GM18858 (cell line): Measurements from ENCODE around the gene BTAF1.

Experiments used
- ATAC-seq: cut with Tn5 transposase; IDR thresholded peaks from one replicate; pipeline ENCODE4 v1.9.1; 2021; ENCODE audit not compliant: unreplicated experiment

The BTAF1 gene

DNA sequence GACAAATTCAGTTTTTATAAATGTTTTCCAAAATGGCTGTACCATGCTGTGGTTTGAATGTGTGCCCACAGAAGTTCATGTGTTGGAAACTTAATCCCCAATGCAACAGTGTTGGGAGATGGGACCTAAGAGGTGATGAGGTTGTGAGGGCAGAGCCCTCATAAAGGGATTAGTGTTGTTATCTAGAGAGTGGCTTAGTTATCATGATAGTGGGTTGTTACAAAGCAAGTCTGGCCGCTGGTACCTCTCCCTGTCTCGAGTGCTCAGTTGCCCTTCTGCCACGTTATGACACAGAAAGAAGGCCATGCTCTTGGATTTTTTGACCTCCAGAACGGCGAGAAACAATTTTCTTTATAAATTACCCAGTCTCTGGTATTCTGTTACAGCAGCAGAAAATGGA, 119.0 kb downstream of the BTAF1 start:
- no peak for ATAC-seq

DNA sequence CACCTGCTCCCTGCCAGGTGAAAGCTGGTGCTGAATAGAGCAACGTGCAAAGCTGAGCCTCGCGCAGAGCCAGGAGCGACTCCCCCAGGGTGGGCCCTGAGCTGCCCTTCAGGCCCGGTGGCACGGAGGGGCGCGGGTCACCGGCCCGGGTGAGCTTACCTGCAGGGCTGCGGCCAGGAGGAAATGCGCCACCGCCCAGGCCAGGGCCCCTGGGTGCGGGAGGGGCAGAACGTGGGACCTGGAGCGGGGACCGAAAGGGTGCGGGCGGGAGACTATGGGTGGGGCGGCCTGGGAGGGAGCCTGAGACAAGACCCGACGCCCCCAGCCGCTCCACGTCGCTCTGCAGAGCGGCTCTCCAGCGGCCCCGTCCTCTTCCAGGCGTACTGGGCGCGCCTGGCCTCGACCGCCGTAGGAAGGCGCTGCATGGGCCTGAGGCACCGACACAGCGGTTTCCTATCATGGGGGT, 122.1 kb downstream of the BTAF1 start:
- ATAC-seq = no peak

GRCh38 chr10:92047215-92047614, 123.6 kb downstream of the BTAF1 start:
- ATAC-seq = no peak

- no peak for ATAC-seq
Observed at GRCh38 chr10:92052088-92052487, 128.5 kb downstream of the BTAF1 start.

DNA sequence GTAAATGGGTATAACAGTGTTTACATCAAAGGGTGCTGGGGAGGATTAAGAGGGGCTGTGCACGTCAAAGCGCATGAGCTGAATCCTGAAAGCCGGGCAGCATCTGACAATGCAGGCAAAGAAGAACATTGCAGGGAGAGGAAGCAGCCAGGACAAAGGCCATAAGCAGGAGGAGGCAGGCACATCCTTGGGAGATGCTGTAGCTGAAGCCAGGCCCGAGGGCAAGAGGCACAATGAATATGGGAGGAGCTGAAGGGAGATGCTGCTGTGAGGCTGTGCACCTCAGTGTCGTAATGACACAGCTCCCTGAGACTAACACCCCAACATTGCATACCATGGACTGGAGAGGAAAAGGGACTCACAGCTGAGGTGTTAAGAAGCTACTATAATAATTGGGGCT, 129.2 kb downstream of the BTAF1 start:
- ATAC-seq = no peak

- no peak for ATAC-seq
Observed at GRCh38 chr10:92054807-92055206, 131.2 kb downstream of the BTAF1 start.

DNA sequence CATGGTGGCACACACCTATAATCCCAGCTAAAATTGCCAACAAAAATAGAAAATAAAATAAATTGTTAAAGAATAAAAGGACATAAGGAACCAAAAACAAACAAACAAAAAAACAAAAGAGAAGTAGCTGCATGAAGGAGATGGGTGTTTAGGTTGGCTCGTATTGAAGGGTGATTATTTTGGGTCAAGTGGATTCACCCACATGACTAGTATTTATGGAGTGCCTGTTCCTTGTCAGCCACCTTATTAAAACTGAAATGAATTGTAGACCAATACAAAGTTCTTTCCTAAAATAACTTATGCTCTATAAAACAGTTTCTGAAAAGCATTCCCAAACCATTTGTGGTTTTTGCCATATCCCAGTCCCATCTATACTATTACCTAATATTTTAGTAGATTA, 138.7 kb downstream of the BTAF1 start:
- no peak for ATAC-seq

DNA sequence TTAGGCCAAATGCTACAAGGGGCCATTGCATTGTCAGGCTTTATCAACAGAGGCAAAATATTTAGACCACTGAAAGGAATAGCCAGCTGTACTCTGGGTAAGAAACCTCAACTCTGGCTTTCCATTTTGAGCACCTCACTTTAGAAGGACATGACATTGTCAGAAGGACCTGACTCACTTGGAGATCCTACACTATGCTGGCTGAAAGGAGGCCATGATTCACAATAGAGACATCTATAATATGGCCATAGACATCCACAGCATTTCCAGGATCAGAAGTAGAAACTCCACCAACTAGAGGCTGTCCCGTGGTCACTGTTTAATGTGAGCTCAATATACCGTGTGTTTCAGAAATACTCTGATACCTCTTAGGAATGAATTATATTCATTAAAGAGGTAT, 140.9 kb downstream of the BTAF1 start:
- no peak for ATAC-seq

- ATAC-seq = no peak
Observed at GRCh38 chr10:92066386-92066785, 142.8 kb downstream of the BTAF1 start.

DNA sequence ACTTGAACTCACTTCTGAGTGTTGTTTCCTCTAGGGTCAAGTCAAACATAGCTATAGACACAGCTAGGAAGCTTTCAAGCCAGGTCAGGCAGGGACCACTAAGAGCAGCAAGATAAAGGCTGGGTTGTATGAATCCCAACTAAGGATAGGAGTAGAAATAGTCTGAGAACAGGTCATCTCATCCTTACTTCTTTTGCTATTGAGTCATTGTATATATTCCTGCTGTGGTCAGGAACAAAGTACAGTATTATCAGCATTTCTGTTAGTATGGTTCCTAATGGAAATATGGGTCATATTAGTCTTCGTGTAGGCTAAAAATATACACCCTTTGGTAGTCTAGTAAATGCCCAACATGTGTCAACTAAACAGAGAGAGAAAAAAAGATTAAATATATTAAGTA, 145.3 kb downstream of the BTAF1 start:
- ATAC-seq = no peak

DNA sequence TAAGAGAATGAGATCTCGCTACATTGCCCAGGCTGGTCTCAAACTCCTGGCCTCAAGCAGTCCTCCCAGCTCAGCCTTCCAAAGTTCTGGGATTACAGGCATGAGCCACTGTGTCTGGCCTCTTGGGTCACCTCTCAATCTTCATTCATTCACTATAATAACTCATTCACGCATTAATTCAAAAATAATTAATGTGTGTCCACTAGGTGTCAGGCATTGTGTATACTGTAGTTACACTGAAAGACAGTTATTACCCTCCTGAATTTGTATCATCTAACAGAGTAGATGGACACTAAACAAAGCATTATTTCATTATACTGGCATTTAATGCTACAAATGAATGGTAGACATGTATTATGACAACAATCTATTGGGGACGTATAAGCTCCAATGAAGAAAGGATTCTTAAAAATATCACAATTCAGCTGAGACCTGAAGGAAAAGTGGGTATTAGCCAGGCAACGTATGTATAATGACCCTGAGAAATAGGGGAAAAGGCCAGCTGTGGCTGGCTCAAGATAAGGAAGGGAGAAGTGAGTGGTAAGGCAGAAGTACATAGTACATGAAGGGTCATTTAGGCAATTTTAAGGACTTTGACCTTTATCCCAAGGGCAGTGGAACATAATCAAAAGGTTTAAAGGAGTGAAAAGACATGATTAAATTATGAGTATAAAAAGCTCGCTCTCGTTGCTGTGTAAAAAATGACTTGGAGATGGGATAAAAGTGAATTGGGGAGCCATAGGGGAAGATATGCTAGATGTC, 150.7 kb downstream of the BTAF1 start:
- no peak for ATAC-seq

- ATAC-seq = no peak
Observed at GRCh38 chr10:92075829-92076228, 152.3 kb downstream of the BTAF1 start.

- no peak for ATAC-seq
Observed at GRCh38 chr10:92076722-92077121, 153.2 kb downstream of the BTAF1 start.

GRCh38 chr10:92079003-92079402, 155.4 kb downstream of the BTAF1 start:
- ATAC-seq = no peak
